Stimulated activated CD8-positive, alpha-beta memory T cell treated with anti-CD3 and anti-CD28 coated beads, Interleukin-4, amount 100 ng/mL, for 48 hours (primary cell): ENCODE results near the gene TIMM23B.
"Not testable (repeated sequence)": the region's sequence is repeated elsewhere in the genome, so short reads cannot be mapped to it uniquely, and the experiment has no call there.

Experiments
- DNase-seq: peaks from one replicate; pipeline ENCODE4 v3.0.0-alpha.2; 2020

The TIMM23B gene

GRCh38 chr10:49987207-49987606, 45.4 kb downstream of the TIMM23B start:
- DNase-seq = not testable (repeated sequence)

GRCh38 chr10:49988376-49988775, 46.5 kb downstream of the TIMM23B start, which contains the start of gene AGAP6:
Gene AGAP6, plus strand, starts transcription at chr10:49988406. Its CDS starts 310 bp downstream, at chr10:49988716.
- not testable (repeated sequence) for DNase-seq

- not testable (repeated sequence) for DNase-seq
These were observed 53.5 kb downstream of the TIMM23B start for GRCh38 chr10:49995321-49995720.

- DNase-seq = not testable (repeated sequence)
These were observed 72.2 kb downstream of the TIMM23B start for GRCh38 chr10:50014024-50014423.

- DNase-seq = not testable (repeated sequence)
These were observed 73.9 kb downstream of the TIMM23B start for GRCh38 chr10:50015596-50016220.

- DNase-seq = not testable (repeated sequence)
These were observed 75.1 kb downstream of the TIMM23B start for GRCh38 chr10:50016926-50017325.

GRCh38 chr10:50017646-50018045, 75.8 kb downstream of the TIMM23B start:
- not testable (repeated sequence) for DNase-seq

GRCh38 chr10:50019279-50019678, 77.4 kb downstream of the TIMM23B start:
- DNase-seq = not testable (repeated sequence)

GRCh38 chr10:50020451-50021024, 78.7 kb downstream of the TIMM23B start:
- DNase-seq = not testable (repeated sequence)

GRCh38 chr10:50021646-50022045, 79.8 kb downstream of the TIMM23B start:
- no peak for DNase-seq
